Endothelial cell of umbilical vein (primary cell): ENCODE measurements around the gene PARM1. TPM values are rescaled to one million over a fixed set of nuclear protein-coding genes. Genes with fewer than 3 reads are reported as not detected.

Experiments used
- BruUV-seq: library from RNA; stranded (reverse); fragments of 400-500 nt; replicated peaks from 2 replicates; lab custom pipeline; 2021; lab: Mats Ljungman, UMichigan
- CTCF ChIA-PET: fragments of 300-600, 350-600 bp; sonication (Branson Sonifier 250); formaldehyde crosslinking; loops from one replicate; lab custom pipeline; 2021; ENCODE audit warnings: antibody characterized with exemption, inconsistent platforms; lab: Charles Lee
- POLR2A ChIA-PET: fragments of 300-600, 350-600 bp; sonication (Branson Sonifier 250); formaldehyde crosslinking; loops from one replicate; lab custom pipeline; 2021; ENCODE audit warnings: antibody characterized with exemption, inconsistent platforms; lab: Charles Lee
- DNase-seq: peaks from one replicate; pipeline ENCODE4 v3.0.0-alpha.2; 2011; ENCODE audit warnings: low read depth, low spot score
- FAIRE-seq: peaks from 2 replicates; lab custom pipeline; 2011; peaks lifted over from hg19 to GRCh38; lab: Jason Lieb, UNC
- H2AFZ ChIP-seq: 2 replicates; pipeline ENCODE4 v1.6.0; 2012; ENCODE audit warnings: low read depth, low read length, control low read depth, inconsistent platforms
- H3K27ac ChIP-seq: 2 replicates; pipeline ENCODE4 v1.5.1; 2011; ENCODE audit warnings: low read depth, mild to moderate bottlenecking, control low read depth, low read length, moderate library complexity; ENCODE audit not compliant: insufficient read depth
- H3K27me3 ChIP-seq, 2 experiments: 2 replicates each; pipeline versions ENCODE4 v1.6.0 to v1.6.1; 2011; ENCODE audit warnings: low read length in 2 of 2, mixed read lengths in 1 of 2; ENCODE audit not compliant: control insufficient read depth in 2 of 2, insufficient read depth in 2 of 2
- H3K36me3 ChIP-seq, 2 experiments: 2 replicates in 1 of 2; 3 replicates in 1 of 2; pipeline ENCODE4 v1.5.1; 2011; ENCODE audit warnings: low read length in 2 of 2, mild to moderate bottlenecking in 1 of 2, moderate library complexity in 1 of 2; ENCODE audit not compliant: control insufficient read depth in 2 of 2, insufficient read depth in 2 of 2; ENCODE audit errors: extremely low read depth in 1 of 2
- H3K4me1 ChIP-seq: 3 replicates; pipeline ENCODE4 v1.5.1; 2011; ENCODE audit warnings: mild to moderate bottlenecking, low read length; ENCODE audit not compliant: control insufficient read depth, insufficient read depth; ENCODE audit errors: extremely low read depth
- H3K4me2 ChIP-seq: 2 replicates; pipeline ENCODE4 v1.6.1; 2011; ENCODE audit warnings: low read length, control low read depth, mixed read lengths; ENCODE audit not compliant: insufficient read depth
- H3K4me3 ChIP-seq, 3 experiments: fragments of 200-600 bp in 1 of 3; sonication (generic), shearing (Covaris generic) in 1 of 3; replicated peaks in 1 of 3; 2 replicates each; pipeline ENCODE4 v1.5.1; 2011 to 2016; ENCODE audit warnings: control low read depth in 3 of 3, low read length in 3 of 3, mild to moderate bottlenecking in 2 of 3, inconsistent platforms in 1 of 3, low read depth in 1 of 3, moderate library complexity in 1 of 3; ENCODE audit not compliant: insufficient read depth in 1 of 3
- H3K79me2 ChIP-seq: 2 replicates; pipeline ENCODE4 v1.6.0; 2012; ENCODE audit warnings: low read length, inconsistent platforms; ENCODE audit not compliant: control insufficient read depth, insufficient read depth
- H3K9ac ChIP-seq: replicated peaks from 2 replicates; pipeline ENCODE3; 2011; ENCODE audit warnings: low read length, control low read depth; ENCODE audit not compliant: insufficient read depth; ENCODE audit errors: extremely low read depth
- H3K9me1 ChIP-seq: replicated peaks from 3 replicates; pipeline ENCODE4 v1.6.0; 2011; ENCODE audit warnings: mild to moderate bottlenecking, low read length; ENCODE audit not compliant: control insufficient read depth, insufficient read depth; ENCODE audit errors: extremely low read depth
- H3K9me3 ChIP-seq: replicated peaks from 2 replicates; pipeline ENCODE4 v1.5.1; 2012; ENCODE audit warnings: low read length, inconsistent platforms; ENCODE audit not compliant: control insufficient read depth, insufficient read depth
- H4K20me1 ChIP-seq: replicated peaks from 2 replicates; pipeline ENCODE3; 2011; ENCODE audit warnings: mild to moderate bottlenecking, low read length; ENCODE audit not compliant: control insufficient read depth, insufficient read depth; ENCODE audit errors: extremely low read depth
- CTCF ChIP-seq, 2 donors: IDR thresholded peaks; 1 replicate in 1 of 2; 2 replicates in 1 of 2; pipeline ENCODE4 v1.5.1; 2011; ENCODE audit warnings: low read length in 2 of 2, mild to moderate bottlenecking in 2 of 2, moderate library complexity in 2 of 2, control low read depth in 1 of 2, inconsistent platforms in 1 of 2, low read depth in 1 of 2; ENCODE audit not compliant: insufficient read depth in 1 of 2; ENCODE audit errors: extremely low read depth in 1 of 2
- FOS ChIP-seq: IDR thresholded peaks from 2 replicates; pipeline ENCODE4 v1.6.1; 2011; ENCODE audit warnings: mild to moderate bottlenecking, low read length, moderate library complexity, borderline replicate concordance; ENCODE audit not compliant: insufficient read depth
- GATA2 ChIP-seq: IDR thresholded peaks from 2 replicates; pipeline ENCODE4 v1.7.0; 2011; ENCODE audit warnings: low read depth, mild to moderate bottlenecking, moderate library complexity, mixed read lengths, low read length; ENCODE audit not compliant: insufficient read length, insufficient read depth
- JUN ChIP-seq: IDR thresholded peaks from 2 replicates; pipeline ENCODE4 v1.6.1; 2011; ENCODE audit warnings: borderline replicate concordance, low read depth; ENCODE audit not compliant: insufficient read length, insufficient read depth
- MAX ChIP-seq: IDR thresholded peaks from 2 replicates; pipeline ENCODE4 v1.6.1; 2011; ENCODE audit not compliant: insufficient read depth, insufficient read length
- MYC ChIP-seq: IDR thresholded peaks from one replicate; pipeline ENCODE4 v1.6.1; 2011; ENCODE audit warnings: mild to moderate bottlenecking, low read depth, low read length
- POLR2A ChIP-seq: IDR thresholded peaks from 2 replicates; pipeline ENCODE4 v1.6.1; 2012; ENCODE audit warnings: low read depth, mild to moderate bottlenecking, control low read depth, low read length
- POLR2AphosphoS5 ChIP-seq: IDR thresholded peaks from 2 replicates; pipeline ENCODE4 v1.6.1; 2012; ENCODE audit warnings: low read depth, mild to moderate bottlenecking, control low read depth, low read length, moderate library complexity; ENCODE audit not compliant: insufficient read depth
- dilution Hi-C: fragments of 300-500 bp; cut with MboI; formaldehyde crosslinking; loops from one replicate; pipeline ENCODE4 v1.15.0; 2019; ENCODE audit warnings: low sequenced_read_pairs; ENCODE audit not compliant: extremely low pct_ligation_motif_present
- intact Hi-C: fragments of 100-400 bp; cut with micrococcal nuclease; formaldehyde crosslinking; loops from one replicate; pipeline ENCODE4 v1.10.0; 2022
- polyA plus RNA-seq, 4 experiments: library from polyadenylated mRNA; depleted of rRNA in 3 of 4; stranded (reverse) in 3 of 4; unstranded in 1 of 4; fragments of >200 nt; gene quantifications; 2 replicates each; pipeline versions ENCODE4 v1.2.1 to v1.2.3, GENCODE V29; 2011 to 2012; ENCODE audit warnings: missing spikeins in 1 of 4
- total RNA-seq: library from RNA; stranded (reverse); gene quantifications from 2 replicates; pipeline ENCODE4 v1.2.3, GENCODE V29; 2021

Gene PARM1
- total and polyA plus RNA-seq, 2 donors (not counting 3 experiments of a cell fraction or from before 2014, with no cell fraction given), result 0.01 TPM; not detected in 1

- dilution Hi-C loops, result no loop called here
- Histone ChIP-seq H4K20me1 (no peaks in the 10 kb centered on the region), H3K9me3 (no peaks in the 10 kb centered on the region), H3K27me3 (no peaks in the 10 kb centered on the region), H2AFZ (no peak overlapping the region), H3K79me2 (no peaks in the 10 kb centered on the region), H3K4me3 (no peak overlapping the region), H3K4me2 (no peak overlapping the region), H3K4me1 (no peaks in the 10 kb centered on the region), H3K9ac (no peak overlapping the region), H3K36me3 (no peaks in the 10 kb centered on the region), H3K9me1 (no peaks in the 10 kb centered on the region), H3K27ac (no peak overlapping the region)
- ChIA-PET CTCF (no interaction called here), POLR2A (no interaction called here)
- FAIRE-seq (no peak), DNase-seq (no peak)
- no TSS peak for BruUV-seq
- no peak for TF ChIP-seq MYC
- TF ChIP-seq CTCF (IDR thresholded peaks at IDR 0.05; ENCODE audit: extremely low read depth in 1 of 2, insufficient read depth in 1 of 2, low read depth in 1 of 2, low read length in 2 of 2), result no peak
- no peak for TF ChIP-seq JUN
- no peak for TF ChIP-seq POLR2AphosphoS5
- TF ChIP-seq FOS, result no peak
- TF ChIP-seq MAX, result no peak
- no peak for TF ChIP-seq POLR2A
- TF ChIP-seq GATA2, result no peak
- intact Hi-C loops, result no loop called here
Measured at GRCh38 chr4:75087416-75087815, 154.5 kb downstream of the PARM1 start.
